HepG2 (cell line): ENCODE results near the gene STYXL1. TPM values are rescaled to one million over a fixed set of nuclear protein-coding genes. Genes with fewer than 3 reads are reported as not detected.

Experiments
- ARID2 ChIP-seq: sonication (generic); formaldehyde crosslinking; IDR thresholded peaks from 2 replicates; pipeline ENCODE4 v1.8.1; 2022; ENCODE audit warnings: mild to moderate bottlenecking, missing genetic modification reagents, borderline replicate concordance
- BRD4 ChIP-seq: sonication (generic); formaldehyde crosslinking; IDR thresholded peaks from 2 replicates; pipeline ENCODE4 v1.4.0; 2020; ENCODE audit warnings: missing genetic modification reagents
- CCAR2 ChIP-seq: fragments of 200-400 bp; formaldehyde crosslinking; optimal IDR thresholded peaks from 2 replicates; pipeline ENCODE3; 2018; ENCODE audit warnings: low read depth, mild to moderate bottlenecking, low read length, moderate library complexity
- HNF4G ChIP-seq, 2 experiments: sonication (generic) in 1 of 2; formaldehyde crosslinking in 1 of 2; IDR thresholded peaks; 2 replicates each; pipeline versions ENCODE4 v1.4.0 to v1.6.1; 2011 to 2020; ENCODE audit warnings: borderline replicate concordance in 2 of 2, low read depth in 2 of 2, mild to moderate bottlenecking in 2 of 2, low read length in 1 of 2, missing genetic modification reagents in 1 of 2, moderate library complexity in 1 of 2
- HNRNPLL ChIP-seq: fragments of 200-400 bp; formaldehyde crosslinking; IDR thresholded peaks from 2 replicates; pipeline ENCODE4 v1.6.1; 2017; ENCODE audit warnings: mild to moderate bottlenecking, low read depth, low read length; ENCODE audit not compliant: poor library complexity, severe bottlenecking
- MAFF ChIP-seq: IDR thresholded peaks from 2 replicates; pipeline ENCODE4 v1.6.1; 2011; ENCODE audit warnings: low read depth, low read length, improper control_type of control experiment
- NFRKB ChIP-seq: fragments of 450-650 bp; IDR thresholded peaks from 2 replicates; pipeline ENCODE4 v1.6.1; 2017
- PITX1 ChIP-seq: sonication (generic); formaldehyde crosslinking; IDR thresholded peaks from 2 replicates; pipeline ENCODE4 v1.5.1; 2020; ENCODE audit warnings: mild to moderate bottlenecking, missing genetic modification reagents
- RXRB ChIP-seq: IDR thresholded peaks from 2 replicates; pipeline ENCODE4 v1.6.1; 2016; ENCODE audit warnings: borderline replicate concordance, missing genetic modification reagents, missing compliant biosample characterization
- SETDB1 ChIP-seq: sonication (generic); formaldehyde crosslinking; IDR thresholded peaks from 2 replicates; pipeline ENCODE4 v1.5.1; 2020; ENCODE audit warnings: missing genetic modification reagents, mild to moderate bottlenecking, borderline replicate concordance
- ZFP1 ChIP-seq: IDR thresholded peaks from 2 replicates; pipeline ENCODE4 v1.6.1; 2016
- ZFP62 ChIP-seq: sonication (generic); formaldehyde crosslinking; IDR thresholded peaks from 2 replicates; pipeline ENCODE4 v1.4.0; 2020; ENCODE audit warnings: missing genetic modification reagents
- ZNF263 ChIP-seq: sonication (generic); formaldehyde crosslinking; IDR thresholded peaks from 2 replicates; pipeline ENCODE4 v1.4.0; 2020; ENCODE audit warnings: missing genetic modification reagents
- ZNF354B ChIP-seq: sonication (generic); formaldehyde crosslinking; IDR thresholded peaks from 2 replicates; pipeline ENCODE4 v1.8.0; 2022; ENCODE audit warnings: mild to moderate bottlenecking, missing genetic modification reagents
- ZNF446 ChIP-seq: sonication (generic); formaldehyde crosslinking; IDR thresholded peaks from 2 replicates; pipeline ENCODE4 v1.5.0; 2020; ENCODE audit warnings: mild to moderate bottlenecking, missing genetic modification reagents
- ZNF780A ChIP-seq: sonication (generic); formaldehyde crosslinking; IDR thresholded peaks from 2 replicates; pipeline ENCODE4 v1.8.0; 2022; ENCODE audit warnings: mild to moderate bottlenecking, missing genetic modification reagents, moderate library complexity
- ZNF841 ChIP-seq: sonication (generic); formaldehyde crosslinking; IDR thresholded peaks from 2 replicates; pipeline ENCODE4 v1.8.1; 2023; ENCODE audit warnings: missing genetic modification reagents, borderline replicate concordance
- ZSCAN31 ChIP-seq: sonication (generic); formaldehyde crosslinking; IDR thresholded peaks from 2 replicates; pipeline ENCODE4 v1.5.0; 2020; ENCODE audit warnings: low read depth, mild to moderate bottlenecking, missing genetic modification reagents
- polyA plus RNA-seq, 8 experiments: library from polyadenylated mRNA; depleted of rRNA in 3 of 8; stranded (reverse) in 7 of 8; unstranded in 1 of 8; fragments of >200 nt; fragmentation: Illumina TruSeq in 4 of 8; extraction: Trizol in 4 of 8; gene quantifications; 2 replicates each; pipeline versions ENCODE4 v1.2.1 to v1.2.3, GENCODE V29; 2011 to 2016; ENCODE audit warnings: low read depth in 4 of 8, missing spikeins in 1 of 8, mixed read lengths in 1 of 8; ENCODE audit not compliant: insufficient read depth in 1 of 8
- total RNA-seq, 5 experiments: library from RNA; depleted of rRNA; stranded (reverse); fragments of >200 nt; fragmentation: Illumina TruSeq; extraction: Trizol; gene quantifications; 2 replicates each; pipeline ENCODE4 v1.2.3, GENCODE V29; 2016; ENCODE audit warnings: low read depth in 1 of 5
- TF ChIP-seq, protein P1 (sequence below), 2 experiments: sonication (generic) in 1 of 2; formaldehyde crosslinking in 1 of 2; IDR thresholded peaks; 2 replicates each; pipeline versions ENCODE4 v1.5.1 to v1.6.1; 2011 to 2020; ENCODE audit warnings: borderline replicate concordance in 1 of 2, low read depth in 1 of 2, low read length in 1 of 2, mild to moderate bottlenecking in 1 of 2, missing genetic modification reagents in 1 of 2, moderate library complexity in 1 of 2
- TF ChIP-seq, protein P2 (sequence below): sonication (generic); formaldehyde crosslinking; IDR thresholded peaks from 2 replicates; pipeline ENCODE4 v1.4.0; 2020; ENCODE audit warnings: mild to moderate bottlenecking, missing genetic modification reagents
- TF ChIP-seq, protein P3 (sequence below): sonication (generic); formaldehyde crosslinking; IDR thresholded peaks from 2 replicates; pipeline ENCODE4 v1.8.1; 2023; ENCODE audit warnings: mild to moderate bottlenecking, missing genetic modification reagents
- TF ChIP-seq, protein P4 (sequence below): sonication (generic); formaldehyde crosslinking; IDR thresholded peaks from 2 replicates; pipeline ENCODE4 v1.8.1; 2023; ENCODE audit warnings: mild to moderate bottlenecking, inconsistent platforms, moderate library complexity, missing genetic modification reagents, borderline replicate concordance

Gene STYXL1
- total and polyA plus RNA-seq, 2 of the 13 experiments (the other 11 are each of a cell fraction or from before 2014, with no cell fraction given): 23.9 to 38.3 TPM

DNA sequence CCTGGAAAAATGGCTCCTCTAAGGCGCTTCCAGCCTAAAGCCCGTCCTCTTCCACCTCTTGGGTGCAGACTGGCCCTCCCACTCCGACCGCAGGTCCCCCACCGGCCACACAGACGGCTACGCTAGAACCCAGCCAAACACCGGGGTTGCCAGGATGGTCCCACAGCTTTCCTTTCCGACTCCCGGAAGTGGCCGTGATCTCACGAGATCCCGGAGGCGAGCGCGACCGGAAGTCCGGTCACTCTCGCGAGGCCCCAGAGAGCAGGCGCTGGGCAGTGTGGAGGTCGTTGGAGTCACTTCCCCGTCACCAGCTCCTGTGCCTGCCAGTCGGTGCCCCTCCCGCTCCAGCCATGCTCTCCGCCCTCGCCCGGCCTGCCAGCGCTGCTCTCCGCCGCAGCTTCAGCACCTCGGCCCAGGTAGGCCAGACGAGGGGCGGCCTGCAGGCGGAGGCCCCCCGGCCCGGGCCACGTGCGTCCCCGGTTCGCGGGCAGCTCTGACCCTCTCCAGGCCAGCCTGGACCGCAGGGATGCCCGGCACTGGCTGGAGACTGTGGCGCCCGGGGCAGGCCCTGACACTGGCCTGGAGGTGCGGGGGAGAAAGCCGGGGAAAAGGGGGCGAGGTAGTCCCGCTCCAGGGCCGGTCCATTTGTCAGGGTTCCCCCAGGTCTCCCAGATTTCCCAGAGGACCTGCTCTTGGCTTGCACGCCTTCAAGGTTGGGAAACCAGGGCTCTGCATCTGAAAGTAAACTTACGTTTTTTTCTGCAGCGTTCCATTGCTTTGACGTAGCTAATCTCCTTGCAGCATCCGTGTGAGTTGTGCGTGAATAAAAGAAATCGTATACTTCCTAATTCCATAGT is at the start of gene STYXL1, which contains the start of gene MDH2 (continued):
- no peak for TF ChIP-seq ARID2 (CRISPR knock-in tag)
- TF ChIP-seq ZFP62 (CRISPR knock-in tag): no peak
- no peak for TF ChIP-seq MAFF
- TF ChIP-seq ZNF841 (CRISPR knock-in tag): no peak
- TF ChIP-seq, protein P1, sequence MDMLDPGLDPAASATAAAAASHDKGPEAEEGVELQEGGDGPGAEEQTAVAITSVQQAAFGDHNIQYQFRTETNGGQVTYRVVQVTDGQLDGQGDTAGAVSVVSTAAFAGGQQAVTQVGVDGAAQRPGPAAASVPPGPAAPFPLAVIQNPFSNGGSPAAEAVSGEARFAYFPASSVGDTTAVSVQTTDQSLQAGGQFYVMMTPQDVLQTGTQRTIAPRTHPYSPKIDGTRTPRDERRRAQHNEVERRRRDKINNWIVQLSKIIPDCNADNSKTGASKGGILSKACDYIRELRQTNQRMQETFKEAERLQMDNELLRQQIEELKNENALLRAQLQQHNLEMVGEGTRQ (IDR thresholded peaks at IDR 0.05; ENCODE audit: low read depth, low read length): no peak
- TF ChIP-seq, protein P1 (CRISPR knock-in tag; IDR thresholded peaks at IDR 0.05; ENCODE audit: borderline replicate concordance): 0 out of 2 replicates have a peak, but pooled peaks have one; percentile 45
- TF ChIP-seq, protein P2, sequence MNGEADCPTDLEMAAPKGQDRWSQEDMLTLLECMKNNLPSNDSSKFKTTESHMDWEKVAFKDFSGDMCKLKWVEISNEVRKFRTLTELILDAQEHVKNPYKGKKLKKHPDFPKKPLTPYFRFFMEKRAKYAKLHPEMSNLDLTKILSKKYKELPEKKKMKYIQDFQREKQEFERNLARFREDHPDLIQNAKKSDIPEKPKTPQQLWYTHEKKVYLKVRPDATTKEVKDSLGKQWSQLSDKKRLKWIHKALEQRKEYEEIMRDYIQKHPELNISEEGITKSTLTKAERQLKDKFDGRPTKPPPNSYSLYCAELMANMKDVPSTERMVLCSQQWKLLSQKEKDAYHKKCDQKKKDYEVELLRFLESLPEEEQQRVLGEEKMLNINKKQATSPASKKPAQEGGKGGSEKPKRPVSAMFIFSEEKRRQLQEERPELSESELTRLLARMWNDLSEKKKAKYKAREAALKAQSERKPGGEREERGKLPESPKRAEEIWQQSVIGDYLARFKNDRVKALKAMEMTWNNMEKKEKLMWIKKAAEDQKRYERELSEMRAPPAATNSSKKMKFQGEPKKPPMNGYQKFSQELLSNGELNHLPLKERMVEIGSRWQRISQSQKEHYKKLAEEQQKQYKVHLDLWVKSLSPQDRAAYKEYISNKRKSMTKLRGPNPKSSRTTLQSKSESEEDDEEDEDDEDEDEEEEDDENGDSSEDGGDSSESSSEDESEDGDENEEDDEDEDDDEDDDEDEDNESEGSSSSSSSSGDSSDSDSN (CRISPR knock-in tag): peak; percentile 85
- peak; percentile 75; the same call in 1 of the 2 replicates for TF ChIP-seq RXRB (CRISPR knock-in tag)
- TF ChIP-seq SETDB1 (CRISPR knock-in tag): no peak
- no peak for TF ChIP-seq ZNF780A (CRISPR knock-in tag)
- TF ChIP-seq PITX1 (CRISPR knock-in tag): peak; percentile 59
- peak; percentile 40; the same call in 1 of the 2 replicates for TF ChIP-seq HNF4G (IDR thresholded peaks at IDR 0.05; ENCODE audit: borderline replicate concordance, low read depth, low read length)
- TF ChIP-seq HNF4G (CRISPR knock-in tag; IDR thresholded peaks at IDR 0.05; ENCODE audit: borderline replicate concordance, low read depth): 0 out of 2 replicates have a peak, but pooled peaks have one; percentile 52
- TF ChIP-seq ZNF263 (CRISPR knock-in tag): no peak
- 0 out of 2 replicates have a peak, but pooled peaks have one; percentile 57 for TF ChIP-seq ZNF446 (CRISPR knock-in tag)
- TF ChIP-seq NFRKB: no peak
- TF ChIP-seq CCAR2: no peak
- TF ChIP-seq HNRNPLL: peak; percentile 86
- peak; percentile 86 for TF ChIP-seq BRD4
- TF ChIP-seq, protein P3, sequence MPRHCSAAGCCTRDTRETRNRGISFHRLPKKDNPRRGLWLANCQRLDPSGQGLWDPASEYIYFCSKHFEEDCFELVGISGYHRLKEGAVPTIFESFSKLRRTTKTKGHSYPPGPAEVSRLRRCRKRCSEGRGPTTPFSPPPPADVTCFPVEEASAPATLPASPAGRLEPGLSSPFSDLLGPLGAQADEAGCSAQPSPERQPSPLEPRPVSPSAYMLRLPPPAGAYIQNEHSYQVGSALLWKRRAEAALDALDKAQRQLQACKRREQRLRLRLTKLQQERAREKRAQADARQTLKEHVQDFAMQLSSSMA (CRISPR knock-in tag): peak; percentile 93
- TF ChIP-seq ZFP1 (CRISPR knock-in tag): no peak; the same call in 1 of the 2 replicates
- 0 out of 2 replicates have a peak, but pooled peaks have one; percentile 31 for TF ChIP-seq ZNF354B (CRISPR knock-in tag)
- TF ChIP-seq, protein P4, sequence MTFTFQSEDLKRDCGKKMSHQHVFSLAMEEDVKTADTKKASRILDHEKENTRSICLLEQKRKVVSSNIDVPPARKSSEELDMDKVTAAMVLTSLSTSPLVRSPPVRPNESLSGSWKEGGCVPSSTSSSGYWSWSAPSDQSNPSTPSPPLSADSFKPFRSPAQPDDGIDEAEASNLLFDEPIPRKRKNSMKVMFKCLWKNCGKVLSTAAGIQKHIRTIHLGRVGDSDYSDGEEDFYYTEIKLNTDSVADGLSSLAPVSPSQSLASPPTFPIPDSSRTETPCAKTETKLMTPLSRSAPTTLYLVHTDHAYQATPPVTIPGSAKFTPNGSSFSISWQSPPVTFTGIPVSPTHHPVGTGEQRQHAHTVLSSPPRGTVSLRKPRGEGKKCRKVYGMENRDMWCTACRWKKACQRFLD (CRISPR knock-in tag): peak; percentile 66; the same call in 1 of the 2 replicates
- TF ChIP-seq ZSCAN31 (CRISPR knock-in tag): peak; percentile 69; the same call in 1 of the 2 replicates
